ENCODE data around the gene GLDN. TPM values are rescaled to one million over a fixed set of nuclear protein-coding genes. Genes with fewer than 3 reads are reported as not detected.

Gene GLDN
- total and polyA plus RNA-seq, 2 experiments from 2014 or later = 0.32 to 1.2 TPM

DNA sequence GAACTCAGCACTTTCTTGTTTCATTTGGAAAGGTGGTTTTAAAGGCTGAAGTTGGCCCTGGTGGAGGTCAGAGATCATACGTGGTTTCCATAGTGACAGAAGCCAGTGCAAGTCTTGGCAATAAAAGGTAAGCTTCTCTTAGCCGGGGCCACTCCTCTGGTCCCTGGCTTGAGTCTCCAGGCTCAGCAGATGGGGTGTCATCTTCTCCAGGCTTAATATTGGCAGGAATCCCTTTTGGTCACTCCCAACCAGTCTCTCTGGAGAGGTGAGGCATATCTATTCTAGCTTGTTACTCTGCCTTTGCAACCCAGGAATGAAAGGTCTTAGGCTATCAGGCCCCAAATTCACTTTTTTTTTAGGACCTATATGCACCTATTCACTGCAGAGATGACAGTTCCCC lies 7.9 kb upstream of the GLDN start (continued):
- TF ChIP-seq REST (IDR thresholded peaks at IDR 0.05; ENCODE audit: unreplicated experiment) = no peak
- TF ChIP-seq EZH2 (IDR thresholded peaks at IDR 0.05; ENCODE audit: low read depth, unreplicated experiment) = no peak
- TF ChIP-seq STAT1 (IDR thresholded peaks at IDR 0.05; ENCODE audit: unreplicated experiment) = no peak
- TF ChIP-seq, protein P1, sequence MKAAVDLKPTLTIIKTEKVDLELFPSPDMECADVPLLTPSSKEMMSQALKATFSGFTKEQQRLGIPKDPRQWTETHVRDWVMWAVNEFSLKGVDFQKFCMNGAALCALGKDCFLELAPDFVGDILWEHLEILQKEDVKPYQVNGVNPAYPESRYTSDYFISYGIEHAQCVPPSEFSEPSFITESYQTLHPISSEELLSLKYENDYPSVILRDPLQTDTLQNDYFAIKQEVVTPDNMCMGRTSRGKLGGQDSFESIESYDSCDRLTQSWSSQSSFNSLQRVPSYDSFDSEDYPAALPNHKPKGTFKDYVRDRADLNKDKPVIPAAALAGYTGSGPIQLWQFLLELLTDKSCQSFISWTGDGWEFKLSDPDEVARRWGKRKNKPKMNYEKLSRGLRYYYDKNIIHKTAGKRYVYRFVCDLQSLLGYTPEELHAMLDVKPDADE (IDR thresholded peaks at IDR 0.05) = no peak
- no peak for TF ChIP-seq NANOG (IDR thresholded peaks at IDR 0.05; ENCODE audit: borderline replicate concordance)
- TF ChIP-seq ZNF331 (CRISPR knock-in tag; IDR thresholded peaks at IDR 0.05; ENCODE audit: low read depth) = no peak

DNA sequence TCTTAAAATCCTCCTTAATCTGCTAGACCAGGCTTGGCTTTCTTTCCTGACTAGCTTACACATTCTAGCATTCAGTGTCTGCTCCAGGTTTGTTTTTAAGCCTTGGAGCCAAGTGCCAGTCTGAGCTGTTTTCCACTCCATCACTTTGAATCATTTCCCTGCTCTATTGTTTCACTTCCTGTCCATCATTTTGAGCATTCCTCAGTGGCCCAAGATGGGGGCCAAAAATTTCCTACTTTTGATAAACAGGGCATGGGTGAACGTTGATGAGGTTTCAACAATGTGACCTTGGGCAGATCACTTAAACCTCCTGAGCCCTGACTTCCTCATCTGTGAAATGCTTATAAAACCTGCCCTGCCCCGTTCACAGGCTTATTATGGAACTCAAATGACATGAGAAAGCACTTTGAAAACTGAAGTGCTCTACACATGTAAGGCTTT lies 7.4 kb upstream of the GLDN start:
- H4K20me1 ChIP-seq (replicated peaks; ENCODE audit: insufficient read depth) = no peaks in the 10 kb centered on the region
- no peaks in the 10 kb centered on the region; the same call in 1 of the 2 replicates for H3K9me2 ChIP-seq (ENCODE audit: insufficient read depth)
- no peaks in the 10 kb centered on the region for H3K79me2 ChIP-seq (replicated peaks; ENCODE audit: insufficient read depth)
- no peak for DNase-seq (ENCODE audit: low spot score)
- H2AFZ ChIP-seq = no peak overlapping the region
- H3K27ac Mint-ChIP-seq = no peak overlapping the region
- H3K4me2 ChIP-seq = no peak overlapping the region
- H3K27me3 Mint-ChIP-seq (ENCODE audit: insufficient read depth, low read depth, poor library complexity) = peaks cover 6% of the 10 kb centered on the region
- no peak for ATAC-seq
- no peaks in the 10 kb centered on the region for H3K36me3 Mint-ChIP-seq (ENCODE audit: low read depth)
- H3K36me3 ChIP-seq (ENCODE audit: insufficient read depth) = no peaks in the 10 kb centered on the region
- no peak overlapping the region for H3K4me3 Mint-ChIP-seq
- H3K4me1 Mint-ChIP-seq = no peaks in the 10 kb centered on the region
- no peaks in the 10 kb centered on the region for H3K9me3 Mint-ChIP-seq
- H3K4me1 ChIP-seq (ENCODE audit: insufficient read depth) = no peaks in the 10 kb centered on the region
- H3K4me3 ChIP-seq = no peak overlapping the region
- no peaks in the 10 kb centered on the region for H3F3A ChIP-seq (replicated peaks; ENCODE audit: low read depth)
- no peak overlapping the region for H3K27ac ChIP-seq (ENCODE audit: low read depth)
- no peaks in the 10 kb centered on the region for H3K27me3 ChIP-seq (ENCODE audit: insufficient read depth)
- TF ChIP-seq ZNF331 (CRISPR knock-in tag; IDR thresholded peaks at IDR 0.05; ENCODE audit: low read depth) = no peak
- no peak for TF ChIP-seq POLR2AphosphoS5 (IDR thresholded peaks at IDR 0.05; ENCODE audit: low read depth)
- no peak for TF ChIP-seq EZH2 (IDR thresholded peaks at IDR 0.05; ENCODE audit: low read depth, unreplicated experiment)
- no peak for TF ChIP-seq JUNB (IDR thresholded peaks at IDR 0.05; ENCODE audit: unreplicated experiment)
- no peak for TF ChIP-seq NANOG (IDR thresholded peaks at IDR 0.05; ENCODE audit: borderline replicate concordance)
- TF ChIP-seq STAT1 (IDR thresholded peaks at IDR 0.05; ENCODE audit: unreplicated experiment) = no peak
- TF ChIP-seq REST (IDR thresholded peaks at IDR 0.05; ENCODE audit: unreplicated experiment) = no peak
- no peak for TF ChIP-seq ZNF114 (CRISPR knock-in tag; IDR thresholded peaks at IDR 0.05)
- TF ChIP-seq ZNF462 (CRISPR knock-in tag; IDR thresholded peaks at IDR 0.05) = no peak

All from GM23338 (cell line).